Activated CD4-positive, alpha-beta T cell treated with anti-CD3 and anti-CD28 coated beads for 1 hour (primary cell): ENCODE results near the gene AGFG2.

ENCODE experiments used
- DNase-seq: peaks from one replicate; pipeline ENCODE4 v3.0.0-alpha.2; 2020

The AGFG2 gene

GRCh38 chr7:100589341-100589947, 50.4 kb downstream of the AGFG2 start:
- no peak for DNase-seq

GRCh38 chr7:100590077-100590737, 51.2 kb downstream of the AGFG2 start:
- no peak for DNase-seq

GRCh38 chr7:100591596-100591995, 52.6 kb downstream of the AGFG2 start:
- DNase-seq = no peak

- DNase-seq = no peak
Observed at GRCh38 chr7:100595188-100595587, 56.2 kb downstream of the AGFG2 start.

DNA sequence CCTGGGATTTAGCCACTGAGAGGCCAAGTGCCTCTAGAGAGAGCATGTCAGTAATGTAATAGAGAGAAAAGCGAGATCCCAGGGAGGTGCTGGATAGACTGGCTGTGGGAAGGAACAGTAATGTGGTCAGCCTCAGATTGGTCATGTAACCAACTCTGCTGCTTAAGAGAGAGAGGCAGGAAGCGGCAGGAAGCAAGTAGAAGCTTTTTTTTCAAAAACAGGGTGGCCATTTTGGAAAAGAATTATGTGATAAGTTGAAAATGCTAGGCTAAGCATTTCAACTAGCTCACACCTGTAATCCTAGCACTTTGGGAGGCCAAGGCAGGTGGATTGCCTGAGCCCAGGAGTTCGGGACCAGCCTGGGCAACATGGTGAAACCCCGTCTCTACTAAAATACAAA, 59.4 kb downstream of the AGFG2 start:
- no peak for DNase-seq

DNA sequence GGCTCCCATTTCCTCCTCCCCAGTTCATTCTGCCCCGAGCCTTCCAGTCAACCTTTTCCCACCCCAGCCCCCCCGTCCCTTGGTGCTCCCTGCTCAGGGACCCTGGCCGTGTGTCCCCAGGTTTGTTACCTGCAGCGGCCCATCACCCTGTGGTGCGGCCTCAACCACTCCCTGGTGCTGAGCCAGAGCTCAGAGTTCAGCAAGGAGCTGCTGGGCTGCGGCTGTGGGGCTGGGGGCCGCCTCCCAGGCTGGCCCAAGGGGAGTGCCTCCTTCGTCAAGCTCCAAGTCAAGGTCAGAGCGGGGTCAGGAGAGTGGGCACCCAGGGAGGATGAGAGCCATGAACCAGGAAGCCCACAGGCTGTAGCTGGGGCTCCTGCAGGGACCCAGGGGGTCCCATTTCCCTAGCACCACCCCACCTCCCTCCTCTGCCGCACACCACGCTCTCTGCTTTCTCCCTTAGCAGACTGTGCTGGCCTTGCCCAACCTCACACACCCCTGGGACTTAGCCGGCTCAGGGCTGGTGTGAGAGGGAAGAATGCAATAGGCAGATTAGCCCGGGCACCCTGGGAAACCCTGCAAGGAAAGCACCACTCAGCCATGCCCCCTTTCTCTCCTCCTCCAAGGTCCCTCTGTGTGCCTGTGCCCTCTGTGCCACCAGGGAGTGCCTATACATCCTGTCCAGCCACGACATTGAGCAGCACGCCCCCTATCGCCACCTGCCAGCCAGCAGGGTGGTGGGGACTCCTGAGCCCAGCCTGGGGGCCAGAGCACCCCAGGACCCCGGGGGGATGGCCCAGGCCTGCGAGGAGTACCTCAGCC, 61.1 kb downstream of the AGFG2 start:
- no peak for DNase-seq

- DNase-seq = no peak
Observed at GRCh38 chr7:100600730-100601038, 61.7 kb downstream of the AGFG2 start.

GRCh38 chr7:100602889-100603725, 64.1 kb downstream of the AGFG2 start:
- no peak for DNase-seq

DNA sequence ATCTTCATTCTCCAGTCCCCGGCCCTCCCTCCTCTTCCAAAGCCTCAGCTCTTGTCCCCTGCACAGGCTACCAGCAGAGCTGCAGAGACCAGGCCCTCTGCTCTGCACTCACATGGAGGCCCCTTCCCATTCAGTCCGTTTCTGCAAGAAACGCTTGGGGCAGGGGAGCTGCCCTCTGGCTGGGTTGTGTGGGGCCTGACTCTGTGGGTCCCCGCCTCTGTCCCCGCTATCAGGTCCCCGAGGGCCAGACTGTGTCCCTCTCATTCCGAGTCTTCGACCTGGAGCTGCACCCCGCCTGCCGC, 64.7 kb downstream of the AGFG2 start:
- no peak for DNase-seq

DNA sequence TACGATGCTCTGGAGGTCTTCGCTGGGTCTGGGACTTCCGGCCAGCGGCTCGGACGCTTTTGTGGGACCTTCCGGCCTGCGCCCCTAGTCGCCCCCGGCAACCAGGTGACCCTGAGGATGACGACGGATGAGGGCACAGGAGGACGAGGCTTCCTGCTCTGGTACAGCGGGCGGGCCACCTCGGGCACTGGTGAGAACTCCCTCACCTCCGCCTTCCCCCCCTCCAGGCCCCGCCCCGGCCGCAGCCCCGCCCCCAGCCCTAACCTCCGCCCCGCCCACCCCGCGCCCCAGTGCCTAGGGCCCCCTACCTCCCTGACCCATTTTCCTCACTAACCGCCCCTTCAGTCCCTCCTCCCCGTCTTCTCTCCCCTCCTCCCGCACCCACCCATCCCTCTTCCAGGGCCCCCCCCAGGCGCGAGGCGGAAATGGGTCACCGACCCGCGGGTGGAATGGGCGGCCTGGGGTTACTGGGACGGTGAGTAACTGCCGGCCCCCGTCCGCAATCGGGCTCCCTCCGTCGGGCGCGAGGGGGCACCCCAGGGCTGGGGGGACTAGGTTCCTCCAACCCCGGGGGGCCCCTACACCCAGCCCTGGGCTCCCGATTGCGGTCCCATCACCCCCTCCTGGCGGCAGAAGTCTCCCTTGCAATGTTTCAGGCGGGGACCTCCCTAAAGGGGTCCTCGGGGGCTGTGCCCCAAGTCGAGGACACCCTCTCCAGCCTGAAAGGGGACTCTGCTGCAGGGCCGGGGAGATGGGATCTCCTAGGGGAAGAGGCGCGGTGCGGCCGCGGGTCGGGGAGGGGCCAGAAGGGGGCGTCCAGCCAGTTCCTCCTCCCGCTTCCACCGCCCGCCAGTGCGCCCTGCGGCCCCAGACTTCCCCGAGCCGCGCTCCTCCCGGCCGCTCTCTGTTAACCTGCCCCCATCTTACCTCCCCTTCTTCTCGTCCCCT, 65.3 kb downstream of the AGFG2 start:
- DNase-seq = peak; percentile 47

- no peak for DNase-seq
Observed at GRCh38 chr7:100604976-100605911, 66.2 kb downstream of the AGFG2 start.

GRCh38 chr7:100606313-100606712, 67.3 kb downstream of the AGFG2 start:
- no peak for DNase-seq

DNA sequence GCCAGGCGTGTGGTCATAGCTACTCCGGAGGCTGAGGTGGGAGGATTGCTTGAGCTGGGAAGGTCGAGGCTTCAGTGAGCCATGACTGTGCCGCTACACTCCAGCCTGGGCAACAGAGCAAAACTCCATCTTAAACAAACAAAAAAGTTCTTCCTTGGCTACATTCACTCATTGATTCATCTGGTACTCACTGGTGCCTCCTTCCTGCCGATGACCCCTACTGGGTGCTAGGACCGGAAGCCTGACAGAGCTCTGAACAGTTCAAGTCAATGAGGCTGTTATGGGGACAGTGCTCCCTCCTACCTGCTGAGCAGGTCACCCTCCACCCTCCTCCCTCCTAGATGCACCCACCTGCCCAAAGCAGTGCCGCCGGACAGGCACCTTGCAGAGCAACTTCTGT, 68.1 kb downstream of the AGFG2 start:
- DNase-seq = no peak

GRCh38 chr7:100609958-100610357, 71.0 kb downstream of the AGFG2 start:
- DNase-seq = no peak

- peak; percentile 96 for DNase-seq
Observed at GRCh38 chr7:100611983-100612729, 73.2 kb downstream of the AGFG2 start, which contains the start of gene MOSPD3. TSS of gene MOSPD3 (plus strand) at chr7:100612540. CDS start at chr7:100612792, 252 bp downstream.

- DNase-seq = no peak
Observed at GRCh38 chr7:100612730-100613390, 73.9 kb downstream of the AGFG2 start.

GRCh38 chr7:100613412-100614175, 74.6 kb downstream of the AGFG2 start:
- DNase-seq = no peak

- DNase-seq = no peak
Observed at GRCh38 chr7:100614308-100614861, 75.4 kb downstream of the AGFG2 start.
